ENCODE measurements around the gene CDC40. TPM values are rescaled to one million over a fixed set of nuclear protein-coding genes. Genes with fewer than 3 reads are reported as not detected.

The CDC40 gene
- total RNA-seq, 1 experiment from 2014 or later, result 32.5 TPM

GRCh38 chr6:110183292-110183885, 3.2 kb downstream of the CDC40 start:
- Histone ChIP-seq H3K4me3 (no peak overlapping the region), H3K36me3 (peaks cover 7% of the 10 kb centered on the region), H3K9me3 (replicated peaks) (no peaks in the 10 kb centered on the region), H3K27ac (no peak overlapping the region), H3K4me1 (replicated peaks) (peaks cover 9% of the 10 kb centered on the region), H3K27me3 (replicated peaks) (no peaks in the 10 kb centered on the region)
- DNase-seq (ENCODE audit: low read depth in 1 of 2, low spot score in 2 of 2), result no peak

- no peak overlapping the region for H3K4me3 ChIP-seq
- H3K36me3 ChIP-seq, result peaks cover 7% of the 10 kb centered on the region
- no peak overlapping the region for H3K27ac ChIP-seq
- peaks cover 9% of the 10 kb centered on the region for H3K4me1 ChIP-seq (replicated peaks)
- no peaks in the 10 kb centered on the region for H3K9me3 ChIP-seq (replicated peaks)
- no peak for DNase-seq (ENCODE audit: low read depth in 1 of 2, low spot score in 2 of 2)
- no peaks in the 10 kb centered on the region for H3K27me3 ChIP-seq (replicated peaks)
These were observed 5.7 kb downstream of the CDC40 start for GRCh38 chr6:110185879-110186278.

GRCh38 chr6:110188791-110189190, 8.6 kb downstream of the CDC40 start:
- Histone ChIP-seq H3K27ac (no peak overlapping the region), H3K4me1 (replicated peaks) (no peaks in the 10 kb centered on the region), H3K4me3 (no peak overlapping the region), H3K27me3 (replicated peaks) (no peaks in the 10 kb centered on the region), H3K36me3 (peaks cover 4% of the 10 kb centered on the region), H3K9me3 (replicated peaks) (no peaks in the 10 kb centered on the region)
- no peak for DNase-seq (ENCODE audit: low read depth in 1 of 2, low spot score in 2 of 2)

GRCh38 chr6:110190726-110191125, 10.5 kb downstream of the CDC40 start:
- DNase-seq (ENCODE audit: low read depth in 1 of 2, low spot score in 2 of 2), result no peak

GRCh38 chr6:110191477-110191876, 11.2 kb downstream of the CDC40 start:
- H3K9me3 ChIP-seq (replicated peaks), result no peaks in the 10 kb centered on the region
- H3K36me3 ChIP-seq, result peaks cover 8% of the 10 kb centered on the region
- no peaks in the 10 kb centered on the region for H3K27me3 ChIP-seq (replicated peaks)
- DNase-seq (ENCODE audit: low read depth in 1 of 2, low spot score in 2 of 2), result no peak
- H3K4me3 ChIP-seq, result no peak overlapping the region
- no peak overlapping the region for H3K27ac ChIP-seq
- no peaks in the 10 kb centered on the region for H3K4me1 ChIP-seq (replicated peaks)

More at GRCh38 chr6:110190726-110191125, 10.5 kb downstream of the CDC40 start:
- H3K36me3 ChIP-seq, result peaks cover 8% of the 10 kb centered on the region
- H3K27ac ChIP-seq, result no peak overlapping the region
- H3K27me3 ChIP-seq (replicated peaks), result no peaks in the 10 kb centered on the region
- no peak overlapping the region for H3K4me3 ChIP-seq
- no peaks in the 10 kb centered on the region for H3K9me3 ChIP-seq (replicated peaks)
- H3K4me1 ChIP-seq (replicated peaks), result no peaks in the 10 kb centered on the region

GRCh38 chr6:110195639-110196038, 15.4 kb downstream of the CDC40 start:
- Histone ChIP-seq H3K27me3 (replicated peaks) (no peaks in the 10 kb centered on the region), H3K4me3 (no peak overlapping the region), H3K4me1 (replicated peaks) (no peaks in the 10 kb centered on the region), H3K27ac (no peak overlapping the region), H3K36me3 (peaks cover 8% of the 10 kb centered on the region), H3K9me3 (replicated peaks) (no peaks in the 10 kb centered on the region)
- DNase-seq (ENCODE audit: low read depth in 1 of 2, low spot score in 2 of 2), result no peak

- H3K4me1 ChIP-seq (replicated peaks), result no peaks in the 10 kb centered on the region
- peaks cover 8% of the 10 kb centered on the region for H3K36me3 ChIP-seq
- H3K27ac ChIP-seq, result no peak overlapping the region
- no peak overlapping the region for H3K4me3 ChIP-seq
- no peaks in the 10 kb centered on the region for H3K27me3 ChIP-seq (replicated peaks)
- no peaks in the 10 kb centered on the region for H3K9me3 ChIP-seq (replicated peaks)
- no peak for DNase-seq (ENCODE audit: low read depth in 1 of 2, low spot score in 2 of 2)
These were observed 16.6 kb downstream of the CDC40 start for GRCh38 chr6:110196874-110197273.

GRCh38 chr6:110198561-110198960, 18.3 kb downstream of the CDC40 start:
- Histone ChIP-seq H3K4me3 (no peak overlapping the region), H3K36me3 (peaks cover 7% of the 10 kb centered on the region), H3K27me3 (replicated peaks) (no peaks in the 10 kb centered on the region), H3K4me1 (replicated peaks) (no peaks in the 10 kb centered on the region), H3K9me3 (replicated peaks) (no peaks in the 10 kb centered on the region), H3K27ac (no peak overlapping the region)
- DNase-seq (ENCODE audit: low read depth in 1 of 2, low spot score in 2 of 2), result no peak

GRCh38 chr6:110201151-110201884, 21.1 kb downstream of the CDC40 start:
- Histone ChIP-seq H3K9me3 (replicated peaks) (no peaks in the 10 kb centered on the region), H3K4me3 (no peak overlapping the region), H3K36me3 (no peaks in the 10 kb centered on the region), H3K27me3 (replicated peaks) (no peaks in the 10 kb centered on the region), H3K27ac (no peak overlapping the region), H3K4me1 (replicated peaks) (no peaks in the 10 kb centered on the region)
- no peak for DNase-seq (ENCODE audit: low read depth in 1 of 2, low spot score in 2 of 2)

- H3K27me3 ChIP-seq (replicated peaks), result no peaks in the 10 kb centered on the region
- DNase-seq (ENCODE audit: low read depth in 1 of 2, low spot score in 2 of 2), result no peak
- H3K36me3 ChIP-seq, result peaks cover 27% of the 10 kb centered on the region
These were observed 27.4 kb downstream of the CDC40 start for GRCh38 chr6:110207652-110208051.

GRCh38 chr6:110211753-110212152, 31.5 kb downstream of the CDC40 start:
- H3K9me3 ChIP-seq (replicated peaks), result no peaks in the 10 kb centered on the region
- no peak overlapping the region for H3K27ac ChIP-seq
- no peak overlapping the region for H3K4me3 ChIP-seq
- DNase-seq (ENCODE audit: low read depth in 1 of 2, low spot score in 2 of 2), result no peak
- no peaks in the 10 kb centered on the region for H3K27me3 ChIP-seq (replicated peaks)
- no peaks in the 10 kb centered on the region for H3K4me1 ChIP-seq (replicated peaks)
- peaks cover 58% of the 10 kb centered on the region for H3K36me3 ChIP-seq

More at GRCh38 chr6:110207652-110208051, 27.4 kb downstream of the CDC40 start:
- H3K4me1 ChIP-seq (replicated peaks), result no peaks in the 10 kb centered on the region
- H3K27ac ChIP-seq, result no peak overlapping the region
- H3K4me3 ChIP-seq, result no peak overlapping the region
- no peaks in the 10 kb centered on the region for H3K9me3 ChIP-seq (replicated peaks)

- Histone ChIP-seq H3K4me3 (no peak overlapping the region), H3K9me3 (replicated peaks) (no peaks in the 10 kb centered on the region), H3K27me3 (replicated peaks) (no peaks in the 10 kb centered on the region), H3K36me3 (peaks cover 58% of the 10 kb centered on the region), H3K4me1 (replicated peaks) (no peaks in the 10 kb centered on the region), H3K27ac (no peak overlapping the region)
- DNase-seq (ENCODE audit: low read depth in 1 of 2, low spot score in 2 of 2), result no peak
These were observed 34.1 kb downstream of the CDC40 start for GRCh38 chr6:110214338-110214737.

- Histone ChIP-seq H3K36me3 (peaks cover 68% of the 10 kb centered on the region), H3K9me3 (replicated peaks) (no peaks in the 10 kb centered on the region), H3K4me3 (no peak overlapping the region), H3K27ac (no peak overlapping the region), H3K27me3 (replicated peaks) (no peaks in the 10 kb centered on the region), H3K4me1 (replicated peaks) (no peaks in the 10 kb centered on the region)
- no peak for DNase-seq (ENCODE audit: low read depth in 1 of 2, low spot score in 2 of 2)
These were observed 35.9 kb downstream of the CDC40 start for GRCh38 chr6:110216140-110216539.

GRCh38 chr6:110217266-110217665, 37.0 kb downstream of the CDC40 start:
- Histone ChIP-seq H3K27ac (no peak overlapping the region), H3K4me3 (no peak overlapping the region), H3K36me3 (peaks cover 63% of the 10 kb centered on the region), H3K27me3 (replicated peaks) (no peaks in the 10 kb centered on the region), H3K4me1 (replicated peaks) (peaks cover 3% of the 10 kb centered on the region; the same call in 1 of the 2 replicates), H3K9me3 (replicated peaks) (no peaks in the 10 kb centered on the region)
- DNase-seq (ENCODE audit: low read depth in 1 of 2, low spot score in 2 of 2), result no peak
